22Rv1 (cell line): Measurements from ENCODE around the gene KRT14.

Source experiments
- ZFX ChIP-seq: fragments of 450-650 bp; IDR thresholded peaks from 2 replicates; pipeline ENCODE4 v1.6.1; 2017; ENCODE audit warnings: antibody characterized with exemption, borderline replicate concordance
- TF ChIP-seq, protein P1 (sequence below): fragments of 450-650 bp; IDR thresholded peaks from 2 replicates; pipeline ENCODE4 v1.5.1; 2017; ENCODE audit warnings: mild to moderate bottlenecking

DNA sequence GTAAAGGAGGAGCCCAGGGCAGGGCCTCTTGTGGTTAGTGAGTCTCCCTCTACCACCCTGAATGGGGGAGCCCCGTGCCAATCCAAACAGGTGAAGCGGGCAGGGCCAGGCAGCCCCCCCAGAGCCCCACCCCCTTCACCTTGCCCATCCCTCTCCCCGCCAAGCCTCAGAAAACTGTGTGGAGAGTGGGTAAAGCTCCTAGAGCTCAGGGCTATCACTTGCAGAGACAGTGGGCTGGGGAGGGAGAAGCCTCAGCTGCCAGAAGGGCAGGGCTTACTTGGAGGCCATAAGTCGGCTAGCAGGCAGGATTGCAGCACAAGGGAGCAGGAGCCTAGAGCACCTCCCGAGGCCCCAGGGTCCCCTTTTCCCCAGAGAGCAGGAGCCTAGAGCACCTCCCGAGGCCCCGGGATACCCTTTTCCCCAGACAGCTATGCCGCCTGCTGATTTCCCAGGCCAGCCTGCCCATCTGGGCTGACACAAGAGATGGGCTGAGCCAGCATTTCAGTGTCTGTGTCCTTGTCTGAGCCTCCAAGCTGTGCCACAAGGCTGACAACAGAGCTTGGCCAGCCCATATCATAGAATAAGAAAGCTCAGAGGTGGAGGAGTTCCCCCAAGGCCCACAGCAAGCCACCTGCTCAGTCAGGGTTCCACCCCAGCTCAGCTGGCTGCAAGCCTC, 6.7 kb upstream of the KRT14 start:
- TF ChIP-seq, protein P1, sequence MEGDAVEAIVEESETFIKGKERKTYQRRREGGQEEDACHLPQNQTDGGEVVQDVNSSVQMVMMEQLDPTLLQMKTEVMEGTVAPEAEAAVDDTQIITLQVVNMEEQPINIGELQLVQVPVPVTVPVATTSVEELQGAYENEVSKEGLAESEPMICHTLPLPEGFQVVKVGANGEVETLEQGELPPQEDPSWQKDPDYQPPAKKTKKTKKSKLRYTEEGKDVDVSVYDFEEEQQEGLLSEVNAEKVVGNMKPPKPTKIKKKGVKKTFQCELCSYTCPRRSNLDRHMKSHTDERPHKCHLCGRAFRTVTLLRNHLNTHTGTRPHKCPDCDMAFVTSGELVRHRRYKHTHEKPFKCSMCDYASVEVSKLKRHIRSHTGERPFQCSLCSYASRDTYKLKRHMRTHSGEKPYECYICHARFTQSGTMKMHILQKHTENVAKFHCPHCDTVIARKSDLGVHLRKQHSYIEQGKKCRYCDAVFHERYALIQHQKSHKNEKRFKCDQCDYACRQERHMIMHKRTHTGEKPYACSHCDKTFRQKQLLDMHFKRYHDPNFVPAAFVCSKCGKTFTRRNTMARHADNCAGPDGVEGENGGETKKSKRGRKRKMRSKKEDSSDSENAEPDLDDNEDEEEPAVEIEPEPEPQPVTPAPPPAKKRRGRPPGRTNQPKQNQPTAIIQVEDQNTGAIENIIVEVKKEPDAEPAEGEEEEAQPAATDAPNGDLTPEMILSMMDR: no peak
- no peak for TF ChIP-seq ZFX
